ENCODE results near the gene GRIP2.

GRIP2 gene

GRCh38 chr3:14457481-14457880 lies 82.7 kb downstream of the GRIP2 start:
- H3K9me3 ChIP-seq (ENCODE audit: low read length), result no peaks in the 10 kb centered on the region
- no peaks in the 10 kb centered on the region for H3K9me2 ChIP-seq (ENCODE audit: low read depth, low read length)
- H3K9ac ChIP-seq (ENCODE audit: low read length), result no peak overlapping the region
- H4K20me1 ChIP-seq (ENCODE audit: insufficient read depth, low read length), result no peaks in the 10 kb centered on the region
- H3K4me2 ChIP-seq (ENCODE audit: low read length), result no peak overlapping the region
- no peaks in the 10 kb centered on the region for H3K79me2 ChIP-seq (ENCODE audit: insufficient read depth, low read length)
- no peaks in the 10 kb centered on the region for H3K27me3 ChIP-seq (ENCODE audit: insufficient read depth, low read length)
- peaks cover 82% of the 10 kb centered on the region for H3K36me3 ChIP-seq (ENCODE audit: insufficient read depth, low read length)
- no peak overlapping the region for H2AFZ ChIP-seq (ENCODE audit: low read length)
- H3K27ac ChIP-seq (ENCODE audit: low read depth, low read length, poor library complexity, severe bottlenecking), result peak overlapping the region; percentile 26
- no peaks in the 10 kb centered on the region for H3F3A ChIP-seq (ENCODE audit: insufficient read depth, low read length)
- peaks cover 26% of the 10 kb centered on the region for H3K4me1 ChIP-seq (ENCODE audit: insufficient read depth, low read length, severe bottlenecking)
- no peak for TF ChIP-seq CTCF (IDR thresholded peaks at IDR 0.05; ENCODE audit: low read length)
- TF ChIP-seq EZH2 (IDR thresholded peaks at IDR 0.05; ENCODE audit: borderline replicate concordance, low read length), result no peak
- no peak overlapping the region for H3K4me3 ChIP-seq (ENCODE audit: low read depth, low read length, poor library complexity, severe bottlenecking)

GRCh38 chr3:14456794-14457193 lies 83.3 kb downstream of the GRIP2 start:
- no peaks in the 10 kb centered on the region for H3K9me2 ChIP-seq (ENCODE audit: low read depth, low read length)
- TF ChIP-seq EZH2 (IDR thresholded peaks at IDR 0.05; ENCODE audit: borderline replicate concordance, low read length) (no peak), CTCF (IDR thresholded peaks at IDR 0.05; ENCODE audit: low read length) (no peak)
- no peaks in the 10 kb centered on the region for H3K27me3 ChIP-seq (ENCODE audit: insufficient read depth, low read length)
- no peaks in the 10 kb centered on the region for H3K9me3 ChIP-seq (ENCODE audit: low read length)
- no peak overlapping the region for H3K27ac ChIP-seq (ENCODE audit: low read depth, low read length, poor library complexity, severe bottlenecking)
- peaks cover 33% of the 10 kb centered on the region for H3K4me1 ChIP-seq (ENCODE audit: insufficient read depth, low read length, severe bottlenecking)
- no peaks in the 10 kb centered on the region for H3K79me2 ChIP-seq (ENCODE audit: insufficient read depth, low read length)
- no peaks in the 10 kb centered on the region for H3F3A ChIP-seq (ENCODE audit: insufficient read depth, low read length)
- no peaks in the 10 kb centered on the region for H4K20me1 ChIP-seq (ENCODE audit: insufficient read depth, low read length)
- H3K9ac ChIP-seq (ENCODE audit: low read length), result no peak overlapping the region
- H3K4me3 ChIP-seq (ENCODE audit: low read depth, low read length, poor library complexity, severe bottlenecking), result no peak overlapping the region
- no peak overlapping the region for H2AFZ ChIP-seq (ENCODE audit: low read length)
- H3K4me2 ChIP-seq (ENCODE audit: low read length), result no peak overlapping the region
- H3K36me3 ChIP-seq (ENCODE audit: insufficient read depth, low read length), result peaks cover 82% of the 10 kb centered on the region

- Histone ChIP-seq H3K79me2 (ENCODE audit: insufficient read depth, low read length) (no peaks in the 10 kb centered on the region), H3K36me3 (ENCODE audit: insufficient read depth, low read length) (peaks cover 82% of the 10 kb centered on the region), H4K20me1 (ENCODE audit: insufficient read depth, low read length) (no peaks in the 10 kb centered on the region), H3K27ac (ENCODE audit: low read depth, low read length, poor library complexity, severe bottlenecking) (no peak overlapping the region), H3K4me1 (ENCODE audit: insufficient read depth, low read length, severe bottlenecking) (peaks cover 35% of the 10 kb centered on the region), H3K4me2 (ENCODE audit: low read length) (no peak overlapping the region), H3K4me3 (ENCODE audit: low read depth, low read length, poor library complexity, severe bottlenecking) (no peak overlapping the region), H3F3A (ENCODE audit: insufficient read depth, low read length) (no peaks in the 10 kb centered on the region), H3K9me3 (ENCODE audit: low read length) (no peaks in the 10 kb centered on the region), H3K27me3 (ENCODE audit: insufficient read depth, low read length) (no peaks in the 10 kb centered on the region), H3K9me2 (ENCODE audit: low read depth, low read length) (no peaks in the 10 kb centered on the region), H2AFZ (ENCODE audit: low read length) (no peak overlapping the region), H3K9ac (ENCODE audit: low read length) (no peak overlapping the region)
- TF ChIP-seq EZH2 (IDR thresholded peaks at IDR 0.05; ENCODE audit: borderline replicate concordance, low read length), result no peak
- no peak for TF ChIP-seq CTCF (IDR thresholded peaks at IDR 0.05; ENCODE audit: low read length)
Observed at GRCh38 chr3:14455571-14456317, 84.4 kb downstream of the GRIP2 start.

All from OCI-LY1 (cell line).